GM18508 (cell line): ENCODE data around the gene YTHDF2.
"Not testable (repeated sequence)": the region's sequence is repeated elsewhere in the genome, so short reads cannot be mapped to it uniquely, and the experiment has no call there.

Experiments
- ATAC-seq: cut with Tn5 transposase; IDR thresholded peaks from one replicate; pipeline ENCODE4 v1.9.1; 2021; ENCODE audit warnings: moderate number of reproducible peaks; ENCODE audit not compliant: insufficient read depth, unreplicated experiment

The YTHDF2 gene

DNA sequence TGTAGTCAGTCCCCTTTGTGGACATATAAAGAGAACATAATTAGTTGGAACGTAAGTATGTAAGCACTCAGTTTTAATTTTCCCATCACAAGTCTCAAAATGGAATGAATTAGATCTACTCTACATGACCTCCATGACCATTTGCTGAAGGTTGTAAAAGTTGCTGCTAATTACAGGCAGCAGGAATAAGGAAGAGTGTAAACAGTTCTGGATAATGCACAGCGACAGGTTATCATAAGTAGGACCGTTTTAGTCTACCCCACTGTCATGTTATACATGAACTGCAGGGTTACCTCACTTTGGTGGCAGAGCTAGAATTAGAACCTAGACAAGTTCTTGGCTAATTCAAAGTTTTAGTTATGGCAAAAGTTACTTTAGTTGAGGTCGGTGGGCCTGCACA lies 21.7 kb downstream of the YTHDF2 start:
- no peak for ATAC-seq

DNA sequence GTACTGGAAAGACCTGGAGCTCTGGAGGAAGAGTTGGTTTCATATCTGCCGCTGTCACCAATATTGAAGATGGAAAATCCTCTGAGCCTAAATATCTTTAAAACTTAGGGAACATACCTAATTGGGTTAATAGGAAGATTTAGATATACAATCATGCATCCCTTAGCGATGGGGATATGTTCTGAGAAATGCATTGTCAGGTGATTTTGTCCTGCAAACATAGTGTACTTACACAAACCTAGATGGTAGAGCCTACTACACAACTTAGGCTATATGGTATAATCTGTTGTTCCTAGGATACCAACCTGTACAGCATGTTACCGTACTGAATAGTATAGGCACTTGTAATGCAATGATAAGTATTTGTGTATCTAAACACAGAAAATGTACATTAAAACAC lies 22.5 kb downstream of the YTHDF2 start:
- ATAC-seq = no peak

DNA sequence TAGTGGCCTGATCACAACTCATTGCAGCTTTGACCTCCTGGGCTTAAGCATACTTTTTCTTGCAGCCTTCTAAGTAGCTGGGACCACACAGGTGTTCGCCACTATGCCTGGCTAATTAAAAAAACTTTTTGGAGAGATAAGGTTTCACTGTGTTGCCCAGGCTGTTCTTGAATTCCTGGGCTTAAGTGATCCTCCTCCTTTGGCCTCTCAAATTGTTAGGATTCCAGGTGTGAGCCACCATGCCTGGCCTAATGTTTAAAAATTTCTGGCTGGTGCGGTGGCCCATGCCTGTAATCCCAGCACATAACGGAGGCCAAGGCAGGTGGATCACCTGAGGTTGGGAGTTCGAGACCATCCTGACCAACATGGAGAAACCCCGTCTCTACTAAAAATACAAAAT lies 24.4 kb downstream of the YTHDF2 start:
- ATAC-seq = no peak

DNA sequence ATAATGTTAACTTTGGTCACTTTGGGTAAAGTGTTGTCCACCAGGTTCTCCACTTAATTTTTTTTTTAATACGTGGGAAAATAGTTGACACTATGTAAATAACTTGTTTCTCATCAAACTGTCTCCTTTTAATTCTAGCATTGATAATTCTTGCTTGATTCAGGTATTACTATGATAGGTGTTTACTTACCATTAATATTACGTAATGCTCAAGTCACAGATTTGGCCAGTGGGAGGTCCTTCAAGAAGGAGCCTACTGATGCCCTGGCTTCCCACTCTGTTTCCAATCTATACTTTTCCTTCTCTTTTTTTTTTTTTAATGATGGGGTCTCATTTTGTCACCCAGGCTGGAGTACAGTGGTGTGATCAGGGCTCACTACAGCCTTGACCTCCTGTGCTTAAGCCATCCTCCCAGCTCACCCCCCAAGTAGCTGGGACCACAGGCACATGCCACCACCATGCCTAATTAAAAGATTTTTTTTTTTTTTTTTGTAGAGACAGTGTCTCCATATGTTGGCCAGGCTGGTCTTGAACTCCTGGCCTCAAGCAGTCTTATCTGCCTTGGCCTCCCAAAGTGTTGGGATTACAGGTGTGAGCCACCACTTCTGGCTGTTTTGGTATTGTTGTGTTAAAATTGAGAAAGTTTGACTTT lies 29.9 kb downstream of the YTHDF2 start:
- no peak for ATAC-seq

- no peak for ATAC-seq
Observed at GRCh38 chr1:28770601-28771165, 33.9 kb downstream of the YTHDF2 start.

- not testable (repeated sequence) for ATAC-seq
Observed at GRCh38 chr1:28771921-28772320, 35.2 kb downstream of the YTHDF2 start.

DNA sequence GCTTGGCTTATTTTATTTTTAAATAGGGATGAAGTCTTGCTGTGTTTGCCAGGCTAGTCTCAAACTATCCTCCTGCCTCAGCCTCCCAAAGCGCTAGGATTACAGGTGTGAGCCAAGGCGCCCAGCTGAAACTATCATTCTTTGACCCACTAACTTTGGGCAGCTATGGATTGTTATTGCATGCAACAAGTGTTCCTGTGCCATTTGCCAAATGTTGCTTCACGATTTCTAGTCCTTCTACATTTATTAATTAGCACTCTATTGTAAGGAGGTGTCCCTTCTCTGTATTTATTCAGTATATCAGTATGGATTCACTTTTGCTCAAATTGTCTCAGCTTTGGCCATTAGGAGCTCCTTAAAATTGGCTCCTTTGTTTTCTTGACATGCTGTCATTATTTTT lies 36.4 kb downstream of the YTHDF2 start:
- ATAC-seq = no peak

- no peak for ATAC-seq
Observed at GRCh38 chr1:28775121-28775942, 38.6 kb downstream of the YTHDF2 start.

GRCh38 chr1:28776341-28776740 lies 39.6 kb downstream of the YTHDF2 start:
- no peak for ATAC-seq

DNA sequence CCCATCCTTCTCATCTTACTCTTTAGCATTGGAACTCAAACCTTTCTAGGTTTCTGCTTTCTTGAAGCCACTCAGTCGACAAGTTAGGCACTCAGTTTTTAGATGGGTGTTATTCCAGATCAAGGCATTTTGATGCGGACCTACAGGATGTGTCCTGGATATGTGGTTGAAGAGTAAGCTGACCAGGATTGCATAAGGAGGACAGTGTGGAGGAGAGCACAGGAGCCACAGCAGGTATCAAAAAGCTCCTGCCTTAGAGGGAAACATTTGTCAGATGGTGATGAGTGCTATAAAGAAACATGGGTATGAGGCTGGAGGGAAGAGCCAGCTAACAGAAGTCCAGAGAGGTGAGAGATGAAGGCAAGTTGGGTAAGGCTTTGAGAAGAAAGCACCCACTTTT lies 41.3 kb downstream of the YTHDF2 start:
- no peak for ATAC-seq

DNA sequence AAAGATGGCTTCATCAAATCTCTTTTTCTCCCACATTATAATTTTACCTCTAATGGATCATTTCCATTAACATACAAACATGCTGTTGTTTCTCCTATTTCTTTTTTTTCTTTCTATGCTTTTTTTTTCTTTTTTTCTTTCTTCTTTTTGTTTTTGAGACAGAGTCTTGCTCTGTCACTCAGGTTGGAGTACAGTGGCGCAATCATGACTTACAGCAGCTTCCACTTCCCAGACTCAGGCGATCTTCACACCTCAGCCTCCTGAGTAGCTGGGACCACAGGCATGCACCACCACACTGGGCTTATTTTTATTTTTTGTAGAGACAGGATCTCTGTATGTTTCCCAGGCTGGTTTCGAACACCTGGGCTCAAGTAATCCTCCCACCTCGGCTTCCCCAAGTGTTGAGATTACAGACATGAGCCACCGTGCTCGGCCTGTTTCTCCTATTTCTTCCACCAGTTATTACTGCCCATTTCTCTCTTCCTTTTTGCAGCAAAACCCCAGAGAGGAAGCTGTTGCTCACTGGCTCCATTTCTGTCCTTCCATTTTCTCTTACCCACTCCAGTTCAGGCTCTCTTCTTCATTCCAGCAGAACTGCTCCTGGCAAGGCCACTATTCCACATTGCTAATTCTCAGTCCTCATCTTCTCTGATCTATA lies 43.1 kb downstream of the YTHDF2 start:
- no peak for ATAC-seq

- ATAC-seq = no peak
Observed at GRCh38 chr1:28781305-28781704, 44.6 kb downstream of the YTHDF2 start.

DNA sequence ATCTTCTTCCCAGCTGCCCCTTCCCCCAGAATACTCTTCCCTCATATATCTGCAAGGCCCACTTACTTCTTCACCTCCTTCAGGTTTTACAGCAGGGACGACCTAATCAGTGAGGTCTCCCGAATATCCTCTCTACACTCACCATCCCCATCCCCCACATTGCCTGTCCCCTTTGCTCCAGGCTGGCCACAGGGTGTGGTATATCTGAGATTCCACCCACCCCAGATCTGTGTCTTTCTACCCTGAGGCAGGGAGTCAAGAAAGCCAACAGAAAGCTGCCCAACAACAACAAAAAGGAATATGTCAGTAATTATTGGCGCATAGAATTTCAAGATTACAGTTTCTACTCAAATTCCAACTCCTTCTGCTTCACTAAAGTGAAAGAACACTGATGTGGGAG lies 45.3 kb downstream of the YTHDF2 start:
- no peak for ATAC-seq

DNA sequence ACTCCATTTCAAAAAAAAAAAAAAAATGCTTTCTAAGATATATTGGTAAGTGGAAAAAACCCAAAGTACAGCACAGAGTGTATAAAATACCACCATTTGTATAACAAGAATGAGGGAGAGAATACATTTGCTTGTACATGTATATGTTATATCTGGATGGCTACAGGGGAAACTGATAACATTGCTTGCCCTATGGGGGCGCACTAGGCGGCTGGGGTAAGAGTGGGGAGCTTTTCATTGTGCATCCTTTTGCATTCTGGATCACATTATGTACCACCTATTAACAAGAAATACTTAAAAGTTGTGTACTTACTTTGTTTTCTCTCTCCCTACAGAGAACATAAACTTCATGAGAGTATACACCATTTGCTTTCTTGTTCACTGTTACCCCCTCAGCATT lies 46.6 kb downstream of the YTHDF2 start:
- no peak for ATAC-seq

DNA sequence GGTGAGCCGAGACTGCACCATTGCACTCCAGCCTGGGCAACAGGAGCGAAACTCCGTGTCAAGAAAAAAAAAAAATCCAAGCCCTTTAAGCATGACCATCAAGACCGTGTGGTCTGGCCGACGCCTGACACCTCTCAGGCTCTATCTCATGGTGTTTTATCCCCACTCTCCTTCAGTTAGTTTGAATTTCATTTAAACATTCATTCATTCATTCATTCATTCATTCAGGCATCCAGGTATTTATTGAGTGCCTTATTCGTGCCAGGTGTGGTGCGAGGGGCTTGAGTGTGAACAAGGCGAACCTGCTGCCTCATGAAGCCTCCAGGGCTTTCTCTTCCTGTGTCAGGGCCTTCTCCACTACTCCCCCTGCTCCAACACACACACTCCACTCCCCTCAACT lies 52.7 kb downstream of the YTHDF2 start:
- no peak for ATAC-seq

- ATAC-seq = no peak
Observed at GRCh38 chr1:28789816-28790215, 53.1 kb downstream of the YTHDF2 start.

- no peak for ATAC-seq
Observed at GRCh38 chr1:28790377-28791035, 53.8 kb downstream of the YTHDF2 start.

DNA sequence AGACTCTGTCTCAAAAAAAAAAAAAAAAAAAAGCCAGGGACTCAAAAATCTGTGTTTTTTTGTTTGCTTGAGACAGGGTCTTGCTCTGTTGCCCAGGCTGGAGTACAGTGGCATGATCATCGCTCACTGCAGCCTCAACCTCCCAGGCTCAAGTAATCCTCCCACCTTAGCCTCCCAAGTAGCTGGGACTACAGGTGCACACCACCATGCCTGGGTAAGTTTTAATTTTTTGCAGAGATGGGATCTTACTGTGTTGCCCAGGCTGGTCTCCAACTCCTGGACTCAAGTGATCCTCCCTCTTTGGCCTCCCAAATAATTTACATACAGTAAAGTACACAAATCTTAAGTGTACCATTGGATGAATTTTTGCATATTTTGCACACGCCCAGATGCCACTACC lies 55.2 kb downstream of the YTHDF2 start:
- ATAC-seq = not testable (repeated sequence)

- ATAC-seq = no peak
Observed at GRCh38 chr1:28792644-28793121, 55.9 kb downstream of the YTHDF2 start.

DNA sequence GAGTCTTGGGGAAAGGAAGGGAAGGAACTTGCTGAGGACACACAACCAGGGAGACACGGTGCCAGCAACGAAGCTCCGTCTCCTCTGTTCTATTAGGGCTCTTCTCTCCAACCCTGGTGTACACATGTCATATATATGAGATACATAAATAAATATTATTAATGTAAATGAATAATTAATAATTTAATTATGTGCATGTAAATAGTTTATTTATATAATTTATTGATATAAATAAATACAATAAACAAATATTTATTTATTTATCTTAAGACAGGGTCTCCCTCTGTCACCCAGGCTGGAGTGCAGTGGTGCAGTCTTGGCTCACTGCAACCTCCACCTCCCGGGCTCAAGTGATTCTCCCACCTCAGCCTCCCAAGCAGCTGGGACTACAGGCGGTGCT lies 57.8 kb downstream of the YTHDF2 start:
- not testable (repeated sequence) for ATAC-seq
